HepG2 (cell line): Measurements from ENCODE around the gene SCYGR6. TPM values are rescaled to one million over a fixed set of nuclear protein-coding genes. Genes with fewer than 3 reads are reported as not detected.

Experiments
- GZF1 ChIP-seq: sonication (generic); formaldehyde crosslinking; IDR thresholded peaks from 2 replicates; pipeline ENCODE4 v1.5.1; 2020; ENCODE audit warnings: mild to moderate bottlenecking, missing genetic modification reagents
- HMG20A ChIP-seq: IDR thresholded peaks from 2 replicates; pipeline ENCODE4 v1.6.1; 2016; ENCODE audit warnings: borderline replicate concordance
- HOXA3 ChIP-seq: sonication (generic); formaldehyde crosslinking; IDR thresholded peaks from 2 replicates; pipeline ENCODE4 v1.5.0; 2020; ENCODE audit warnings: missing genetic modification reagents
- NFKBIZ ChIP-seq: IDR thresholded peaks from 2 replicates; pipeline ENCODE4 v1.6.1; 2018; ENCODE audit warnings: missing genetic modification reagents, missing compliant biosample characterization
- SOX5 ChIP-seq: IDR thresholded peaks from 2 replicates; pipeline ENCODE4 v1.6.1; 2016; ENCODE audit warnings: borderline replicate concordance
- STAT5B ChIP-seq: sonication (generic); formaldehyde crosslinking; IDR thresholded peaks from 2 replicates; pipeline ENCODE4 v1.4.0; 2020; ENCODE audit warnings: missing genetic modification reagents
- SYNCRIP ChIP-seq: fragments of 200-400 bp; formaldehyde crosslinking; IDR thresholded peaks from 2 replicates; pipeline ENCODE4 v1.6.1; 2018; ENCODE audit warnings: mild to moderate bottlenecking, low read depth, low read length; ENCODE audit not compliant: insufficient read depth
- TEAD2 ChIP-seq: sonication (generic); formaldehyde crosslinking; IDR thresholded peaks from 2 replicates; pipeline ENCODE4 v1.9.0; 2021; ENCODE audit warnings: missing genetic modification reagents
- ZNF12 ChIP-seq: sonication (generic); formaldehyde crosslinking; IDR thresholded peaks from 2 replicates; pipeline ENCODE4 v1.5.0; 2020; ENCODE audit warnings: missing genetic modification reagents
- ZNF251 ChIP-seq: sonication (generic); formaldehyde crosslinking; IDR thresholded peaks from 2 replicates; pipeline ENCODE4 v1.9.0; 2021; ENCODE audit warnings: mild to moderate bottlenecking, missing genetic modification reagents
- ZNF441 ChIP-seq: sonication (generic); formaldehyde crosslinking; IDR thresholded peaks from 2 replicates; pipeline ENCODE4 v1.7.0; 2021; ENCODE audit warnings: missing genetic modification reagents, borderline replicate concordance
- ZNF530 ChIP-seq: sonication (generic); formaldehyde crosslinking; IDR thresholded peaks from 2 replicates; pipeline ENCODE4 v1.5.0; 2020; ENCODE audit warnings: low read depth, mild to moderate bottlenecking, missing genetic modification reagents
- ZNF7 ChIP-seq: IDR thresholded peaks from 2 replicates; pipeline ENCODE4 v1.6.1; 2016; ENCODE audit warnings: missing biosample characterization, missing genetic modification reagents
- polyA plus RNA-seq, 8 experiments: library from polyadenylated mRNA; depleted of rRNA in 3 of 8; stranded (reverse) in 7 of 8; unstranded in 1 of 8; fragments of >200 nt; fragmentation: Illumina TruSeq in 4 of 8; extraction: Trizol in 4 of 8; gene quantifications; 2 replicates each; pipeline versions ENCODE4 v1.2.1 to v1.2.3, GENCODE V29; 2011 to 2016; ENCODE audit warnings: low read depth in 4 of 8, missing spikeins in 1 of 8, mixed read lengths in 1 of 8; ENCODE audit not compliant: insufficient read depth in 1 of 8
- total RNA-seq, 5 experiments: library from RNA; depleted of rRNA; stranded (reverse); fragments of >200 nt; fragmentation: Illumina TruSeq; extraction: Trizol; gene quantifications; 2 replicates each; pipeline ENCODE4 v1.2.3, GENCODE V29; 2016; ENCODE audit warnings: low read depth in 1 of 5
- TF ChIP-seq, protein P1 (sequence below): IDR thresholded peaks from 2 replicates; pipeline ENCODE4 v1.6.1; 2016; ENCODE audit warnings: mild to moderate bottlenecking, missing biosample characterization, missing genetic modification reagents
- TF ChIP-seq, protein P2 (sequence below): sonication (generic); formaldehyde crosslinking; IDR thresholded peaks from 2 replicates; pipeline ENCODE4 v1.9.0; 2021; ENCODE audit warnings: mild to moderate bottlenecking, missing genetic modification reagents
- TF ChIP-seq, protein P3 (sequence below): sonication (generic); formaldehyde crosslinking; IDR thresholded peaks from 2 replicates; pipeline ENCODE4 v1.4.0; 2020; ENCODE audit warnings: mild to moderate bottlenecking, missing genetic modification reagents
- TF ChIP-seq, protein P4 (sequence below), 2 experiments: sonication (generic) in 1 of 2; formaldehyde crosslinking in 1 of 2; IDR thresholded peaks; 2 replicates each; pipeline versions ENCODE4 v1.5.1 to v1.6.1; 2011 to 2020; ENCODE audit warnings: borderline replicate concordance in 1 of 2, low read depth in 1 of 2, low read length in 1 of 2, mild to moderate bottlenecking in 1 of 2, missing genetic modification reagents in 1 of 2, moderate library complexity in 1 of 2
- TF ChIP-seq, protein P5 (sequence below): sonication (generic); formaldehyde crosslinking; IDR thresholded peaks from 2 replicates; pipeline ENCODE4 v1.5.0; 2020; ENCODE audit warnings: mild to moderate bottlenecking, missing genetic modification reagents
- TF ChIP-seq, protein P6 (sequence below): fragments of 450-650 bp; IDR thresholded peaks from 2 replicates; pipeline ENCODE4 v1.6.1; 2017

The SCYGR6 gene
- total and polyA plus RNA-seq, 2 of the 13 experiments (the other 11 are each of a cell fraction or from before 2014, with no cell fraction given), result not detected

DNA sequence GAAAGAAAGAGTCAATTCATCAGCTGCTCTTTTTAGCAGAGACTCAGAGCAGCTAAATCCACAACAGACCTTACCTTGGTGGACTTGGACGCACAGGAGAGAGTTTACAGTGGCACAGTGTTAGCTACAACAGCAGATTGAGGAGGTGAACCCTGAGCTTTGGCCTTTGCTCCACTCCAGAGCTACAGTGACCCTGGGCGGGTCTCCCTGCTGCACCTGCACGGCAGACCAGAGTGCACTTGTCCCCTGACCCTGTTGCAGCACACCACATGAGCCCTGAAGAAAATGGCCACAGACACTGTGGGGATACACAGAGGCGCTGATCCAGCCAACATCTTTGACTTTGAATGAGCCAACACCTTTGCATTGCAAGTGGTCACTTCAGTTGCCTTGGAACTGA, 17.7 kb downstream of the SCYGR6 start (continued):
- TF ChIP-seq ZNF251 (CRISPR knock-in tag) (no peak), ZNF530 (no peak), HOXA3 (peak; percentile 78; the same call in 1 of the 2 replicates), TEAD2 (CRISPR knock-in tag) (no peak), GZF1 (no peak), ZNF441 (CRISPR knock-in tag) (0 out of 2 replicates have a peak, but pooled peaks have one; percentile 65), SOX5 (CRISPR knock-in tag) (peak; percentile 69), ZNF7 (CRISPR knock-in tag) (no peak), ZNF12 (CRISPR knock-in tag) (no peak), STAT5B (CRISPR knock-in tag) (no peak), HMG20A (CRISPR knock-in tag) (peak; percentile 69; the same call in 1 of the 2 replicates), NFKBIZ (CRISPR knock-in tag) (no peak), SYNCRIP (no peak)
- TF ChIP-seq, protein P1, sequence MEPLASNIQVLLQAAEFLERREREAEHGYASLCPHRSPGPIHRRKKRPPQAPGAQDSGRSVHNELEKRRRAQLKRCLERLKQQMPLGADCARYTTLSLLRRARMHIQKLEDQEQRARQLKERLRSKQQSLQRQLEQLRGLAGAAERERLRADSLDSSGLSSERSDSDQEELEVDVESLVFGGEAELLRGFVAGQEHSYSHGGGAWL (CRISPR knock-in tag), result no peak
- TF ChIP-seq, protein P2, sequence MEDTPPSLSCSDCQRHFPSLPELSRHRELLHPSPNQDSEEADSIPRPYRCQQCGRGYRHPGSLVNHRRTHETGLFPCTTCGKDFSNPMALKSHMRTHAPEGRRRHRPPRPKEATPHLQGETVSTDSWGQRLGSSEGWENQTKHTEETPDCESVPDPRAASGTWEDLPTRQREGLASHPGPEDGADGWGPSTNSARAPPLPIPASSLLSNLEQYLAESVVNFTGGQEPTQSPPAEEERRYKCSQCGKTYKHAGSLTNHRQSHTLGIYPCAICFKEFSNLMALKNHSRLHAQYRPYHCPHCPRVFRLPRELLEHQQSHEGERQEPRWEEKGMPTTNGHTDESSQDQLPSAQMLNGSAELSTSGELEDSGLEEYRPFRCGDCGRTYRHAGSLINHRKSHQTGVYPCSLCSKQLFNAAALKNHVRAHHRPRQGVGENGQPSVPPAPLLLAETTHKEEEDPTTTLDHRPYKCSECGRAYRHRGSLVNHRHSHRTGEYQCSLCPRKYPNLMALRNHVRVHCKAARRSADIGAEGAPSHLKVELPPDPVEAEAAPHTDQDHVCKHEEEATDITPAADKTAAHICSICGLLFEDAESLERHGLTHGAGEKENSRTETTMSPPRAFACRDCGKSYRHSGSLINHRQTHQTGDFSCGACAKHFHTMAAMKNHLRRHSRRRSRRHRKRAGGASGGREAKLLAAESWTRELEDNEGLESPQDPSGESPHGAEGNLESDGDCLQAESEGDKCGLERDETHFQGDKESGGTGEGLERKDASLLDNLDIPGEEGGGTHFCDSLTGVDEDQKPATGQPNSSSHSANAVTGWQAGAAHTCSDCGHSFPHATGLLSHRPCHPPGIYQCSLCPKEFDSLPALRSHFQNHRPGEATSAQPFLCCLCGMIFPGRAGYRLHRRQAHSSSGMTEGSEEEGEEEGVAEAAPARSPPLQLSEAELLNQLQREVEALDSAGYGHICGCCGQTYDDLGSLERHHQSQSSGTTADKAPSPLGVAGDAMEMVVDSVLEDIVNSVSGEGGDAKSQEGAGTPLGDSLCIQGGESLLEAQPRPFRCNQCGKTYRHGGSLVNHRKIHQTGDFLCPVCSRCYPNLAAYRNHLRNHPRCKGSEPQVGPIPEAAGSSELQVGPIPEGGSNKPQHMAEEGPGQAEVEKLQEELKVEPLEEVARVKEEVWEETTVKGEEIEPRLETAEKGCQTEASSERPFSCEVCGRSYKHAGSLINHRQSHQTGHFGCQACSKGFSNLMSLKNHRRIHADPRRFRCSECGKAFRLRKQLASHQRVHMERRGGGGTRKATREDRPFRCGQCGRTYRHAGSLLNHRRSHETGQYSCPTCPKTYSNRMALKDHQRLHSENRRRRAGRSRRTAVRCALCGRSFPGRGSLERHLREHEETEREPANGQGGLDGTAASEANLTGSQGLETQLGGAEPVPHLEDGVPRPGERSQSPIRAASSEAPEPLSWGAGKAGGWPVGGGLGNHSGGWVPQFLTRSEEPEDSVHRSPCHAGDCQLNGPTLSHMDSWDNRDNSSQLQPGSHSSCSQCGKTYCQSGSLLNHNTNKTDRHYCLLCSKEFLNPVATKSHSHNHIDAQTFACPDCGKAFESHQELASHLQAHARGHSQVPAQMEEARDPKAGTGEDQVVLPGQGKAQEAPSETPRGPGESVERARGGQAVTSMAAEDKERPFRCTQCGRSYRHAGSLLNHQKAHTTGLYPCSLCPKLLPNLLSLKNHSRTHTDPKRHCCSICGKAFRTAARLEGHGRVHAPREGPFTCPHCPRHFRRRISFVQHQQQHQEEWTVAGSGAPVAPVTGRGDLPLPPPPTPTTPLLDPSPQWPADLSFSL (CRISPR knock-in tag), result no peak
- TF ChIP-seq, protein P3, sequence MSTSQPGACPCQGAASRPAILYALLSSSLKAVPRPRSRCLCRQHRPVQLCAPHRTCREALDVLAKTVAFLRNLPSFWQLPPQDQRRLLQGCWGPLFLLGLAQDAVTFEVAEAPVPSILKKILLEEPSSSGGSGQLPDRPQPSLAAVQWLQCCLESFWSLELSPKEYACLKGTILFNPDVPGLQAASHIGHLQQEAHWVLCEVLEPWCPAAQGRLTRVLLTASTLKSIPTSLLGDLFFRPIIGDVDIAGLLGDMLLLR (CRISPR knock-in tag), result no peak
- TF ChIP-seq, protein P4, sequence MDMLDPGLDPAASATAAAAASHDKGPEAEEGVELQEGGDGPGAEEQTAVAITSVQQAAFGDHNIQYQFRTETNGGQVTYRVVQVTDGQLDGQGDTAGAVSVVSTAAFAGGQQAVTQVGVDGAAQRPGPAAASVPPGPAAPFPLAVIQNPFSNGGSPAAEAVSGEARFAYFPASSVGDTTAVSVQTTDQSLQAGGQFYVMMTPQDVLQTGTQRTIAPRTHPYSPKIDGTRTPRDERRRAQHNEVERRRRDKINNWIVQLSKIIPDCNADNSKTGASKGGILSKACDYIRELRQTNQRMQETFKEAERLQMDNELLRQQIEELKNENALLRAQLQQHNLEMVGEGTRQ (IDR thresholded peaks at IDR 0.05; ENCODE audit: low read depth, low read length), result no peak
- TF ChIP-seq, protein P4 (CRISPR knock-in tag; IDR thresholded peaks at IDR 0.05; ENCODE audit: borderline replicate concordance), result no peak
- TF ChIP-seq, protein P5, sequence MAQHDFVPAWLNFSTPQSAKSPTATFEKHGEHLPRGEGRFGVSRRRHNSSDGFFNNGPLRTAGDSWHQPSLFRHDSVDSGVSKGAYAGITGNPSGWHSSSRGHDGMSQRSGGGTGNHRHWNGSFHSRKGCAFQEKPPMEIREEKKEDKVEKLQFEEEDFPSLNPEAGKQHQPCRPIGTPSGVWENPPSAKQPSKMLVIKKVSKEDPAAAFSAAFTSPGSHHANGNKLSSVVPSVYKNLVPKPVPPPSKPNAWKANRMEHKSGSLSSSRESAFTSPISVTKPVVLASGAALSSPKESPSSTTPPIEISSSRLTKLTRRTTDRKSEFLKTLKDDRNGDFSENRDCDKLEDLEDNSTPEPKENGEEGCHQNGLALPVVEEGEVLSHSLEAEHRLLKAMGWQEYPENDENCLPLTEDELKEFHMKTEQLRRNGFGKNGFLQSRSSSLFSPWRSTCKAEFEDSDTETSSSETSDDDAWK (CRISPR knock-in tag), result no peak
- TF ChIP-seq, protein P6, sequence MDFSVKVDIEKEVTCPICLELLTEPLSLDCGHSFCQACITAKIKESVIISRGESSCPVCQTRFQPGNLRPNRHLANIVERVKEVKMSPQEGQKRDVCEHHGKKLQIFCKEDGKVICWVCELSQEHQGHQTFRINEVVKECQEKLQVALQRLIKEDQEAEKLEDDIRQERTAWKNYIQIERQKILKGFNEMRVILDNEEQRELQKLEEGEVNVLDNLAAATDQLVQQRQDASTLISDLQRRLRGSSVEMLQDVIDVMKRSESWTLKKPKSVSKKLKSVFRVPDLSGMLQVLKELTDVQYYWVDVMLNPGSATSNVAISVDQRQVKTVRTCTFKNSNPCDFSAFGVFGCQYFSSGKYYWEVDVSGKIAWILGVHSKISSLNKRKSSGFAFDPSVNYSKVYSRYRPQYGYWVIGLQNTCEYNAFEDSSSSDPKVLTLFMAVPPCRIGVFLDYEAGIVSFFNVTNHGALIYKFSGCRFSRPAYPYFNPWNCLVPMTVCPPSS, result no peak
